KMS-11 (cell line): ENCODE results near the gene CTNNA2.
A peak's percentile ranks its signal among the peaks of the same experiment; 100 is the strongest.

Experiments
- H2AFZ ChIP-seq: fragments of 200-600 bp; sonication (generic); 2 replicates; pipeline ENCODE4 v1.6.1; 2016; ENCODE audit warnings: antibody characterized with exemption, mixed run types, low read depth
- H3K27ac ChIP-seq: fragments of 200-600 bp; sonication (generic); 2 replicates; pipeline ENCODE4 v1.6.1; 2016; ENCODE audit warnings: mild to moderate bottlenecking, mixed run types
- H3K27me3 ChIP-seq: fragments of 200-600 bp; sonication (generic); 2 replicates; pipeline ENCODE4 v1.6.1; 2017; ENCODE audit warnings: mild to moderate bottlenecking, low read depth, mixed run types, moderate library complexity; ENCODE audit not compliant: insufficient read depth
- H3K36me3 ChIP-seq: fragments of 200-600 bp; sonication (generic); 2 replicates; pipeline ENCODE4 v1.6.1; 2017; ENCODE audit warnings: mild to moderate bottlenecking, mixed run types; ENCODE audit not compliant: insufficient read depth
- H3K4me1 ChIP-seq: fragments of 200-600 bp; sonication (generic); 2 replicates; pipeline ENCODE4 v1.6.1; 2016; ENCODE audit warnings: mild to moderate bottlenecking, low read depth, mixed run types; ENCODE audit not compliant: poor library complexity, severe bottlenecking
- H3K4me2 ChIP-seq: fragments of 200-600 bp; sonication (generic); 2 replicates; pipeline ENCODE4 v1.7.0; 2016; ENCODE audit warnings: mild to moderate bottlenecking, mixed run types
- H3K4me3 ChIP-seq: fragments of 200-600 bp; sonication (generic); IDR thresholded peaks from 2 replicates; pipeline ENCODE4 v1.6.1; 2017; ENCODE audit warnings: low read depth, low read length, mixed read lengths; ENCODE audit not compliant: insufficient read depth
- H3K79me2 ChIP-seq: fragments of 200-600 bp; sonication (generic); 2 replicates; pipeline ENCODE4 v1.6.1; 2016; ENCODE audit warnings: low read depth, mixed run types; ENCODE audit not compliant: insufficient read depth
- H3K9ac ChIP-seq: fragments of 200-600 bp; sonication (generic); 2 replicates; pipeline ENCODE4 v1.6.1; 2016; ENCODE audit warnings: mild to moderate bottlenecking, mixed run types
- H4K20me1 ChIP-seq: fragments of 200-600 bp; sonication (generic); 2 replicates; pipeline ENCODE4 v1.6.1; 2016; ENCODE audit warnings: mild to moderate bottlenecking, mixed run types; ENCODE audit not compliant: insufficient read depth
- CTCF ChIP-seq: fragments of 200-600 bp; sonication (generic); conservative IDR thresholded peaks from 2 replicates; pipeline ENCODE4 v1.6.1; 2017; ENCODE audit warnings: low read depth, mild to moderate bottlenecking, antibody characterized with exemption, low read length, moderate library complexity, mixed read lengths

Gene CTNNA2

GRCh38 chr2:79980116-79980515 lies 467.3 kb downstream of the CTNNA2 start:
- H3K4me3 ChIP-seq, result no peak overlapping the region
- no peaks in the 10 kb centered on the region for H3K27me3 ChIP-seq
- H3K9ac ChIP-seq, result no peak overlapping the region
- no peak overlapping the region for H3K27ac ChIP-seq
- no peaks in the 10 kb centered on the region for H4K20me1 ChIP-seq
- no peaks in the 10 kb centered on the region for H3K4me1 ChIP-seq
- H3K36me3 ChIP-seq, result no peaks in the 10 kb centered on the region
- H2AFZ ChIP-seq, result no peak overlapping the region
- no peak for TF ChIP-seq CTCF
- no peaks in the 10 kb centered on the region for H3K79me2 ChIP-seq
- H3K4me2 ChIP-seq, result no peak overlapping the region

- TF ChIP-seq CTCF, result no peak
- Histone ChIP-seq H3K79me2 (no peaks in the 10 kb centered on the region), H3K4me3 (no peak overlapping the region), H4K20me1 (no peaks in the 10 kb centered on the region), H3K4me1 (no peaks in the 10 kb centered on the region), H3K27me3 (no peaks in the 10 kb centered on the region), H3K9ac (no peak overlapping the region), H2AFZ (no peak overlapping the region), H3K4me2 (no peak overlapping the region), H3K27ac (no peak overlapping the region), H3K36me3 (no peaks in the 10 kb centered on the region)
Measured at GRCh38 chr2:79980816-79981215, 468.0 kb downstream of the CTNNA2 start.

- Histone ChIP-seq H4K20me1 (no peaks in the 10 kb centered on the region), H3K79me2 (no peaks in the 10 kb centered on the region), H3K27ac (no peak overlapping the region), H3K4me2 (no peak overlapping the region), H3K27me3 (no peaks in the 10 kb centered on the region), H3K4me3 (no peak overlapping the region), H2AFZ (no peak overlapping the region), H3K4me1 (no peaks in the 10 kb centered on the region), H3K9ac (no peak overlapping the region), H3K36me3 (no peaks in the 10 kb centered on the region)
- TF ChIP-seq CTCF, result no peak
Measured at GRCh38 chr2:79981316-79981715, 468.5 kb downstream of the CTNNA2 start.

- Histone ChIP-seq H3K36me3 (no peaks in the 10 kb centered on the region), H2AFZ (no peak overlapping the region), H3K79me2 (no peaks in the 10 kb centered on the region), H3K27me3 (no peaks in the 10 kb centered on the region), H4K20me1 (no peaks in the 10 kb centered on the region), H3K4me3 (no peak overlapping the region), H3K9ac (no peak overlapping the region), H3K27ac (no peak overlapping the region), H3K4me2 (no peak overlapping the region), H3K4me1 (no peaks in the 10 kb centered on the region)
- TF ChIP-seq CTCF, result peak; percentile 73
Measured at GRCh38 chr2:79982445-79982844, 469.6 kb downstream of the CTNNA2 start.

- no peaks in the 10 kb centered on the region for H3K27me3 ChIP-seq
- no peak overlapping the region for H3K4me2 ChIP-seq
- H3K4me3 ChIP-seq, result no peak overlapping the region
- H3K27ac ChIP-seq, result no peak overlapping the region
- H3K79me2 ChIP-seq, result no peaks in the 10 kb centered on the region
- H3K4me1 ChIP-seq, result no peaks in the 10 kb centered on the region
- no peaks in the 10 kb centered on the region for H3K36me3 ChIP-seq
- TF ChIP-seq CTCF, result no peak
- H3K9ac ChIP-seq, result no peak overlapping the region
- H2AFZ ChIP-seq, result no peak overlapping the region
- no peaks in the 10 kb centered on the region for H4K20me1 ChIP-seq
Measured at GRCh38 chr2:79984476-79984875, 471.6 kb downstream of the CTNNA2 start.
